ENCODE data around the gene IQSEC1.
A peak's percentile ranks its signal among the peaks of the same experiment; 100 is the strongest.

DNA sequence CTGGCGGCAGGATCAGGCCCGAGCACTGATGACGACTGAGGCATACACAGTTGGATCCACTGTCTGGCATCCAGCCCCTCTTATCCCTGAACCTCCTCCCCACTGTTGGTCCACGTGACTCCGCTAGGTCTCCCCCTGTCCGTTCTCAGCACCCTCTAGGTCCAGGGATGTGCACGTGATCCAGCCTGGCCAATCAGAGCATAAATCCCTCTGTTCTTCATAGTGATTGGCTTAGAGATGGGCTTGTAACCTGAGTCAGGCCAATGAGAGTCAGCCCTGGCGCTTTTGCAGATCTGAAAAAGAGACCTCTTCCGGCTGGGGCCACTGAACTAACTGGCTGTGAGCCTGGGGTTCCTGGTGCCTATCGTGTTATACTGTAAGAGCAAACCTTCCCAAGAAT lies 20.5 kb upstream of the IQSEC1 start:
- TF ChIP-seq, protein P1, sequence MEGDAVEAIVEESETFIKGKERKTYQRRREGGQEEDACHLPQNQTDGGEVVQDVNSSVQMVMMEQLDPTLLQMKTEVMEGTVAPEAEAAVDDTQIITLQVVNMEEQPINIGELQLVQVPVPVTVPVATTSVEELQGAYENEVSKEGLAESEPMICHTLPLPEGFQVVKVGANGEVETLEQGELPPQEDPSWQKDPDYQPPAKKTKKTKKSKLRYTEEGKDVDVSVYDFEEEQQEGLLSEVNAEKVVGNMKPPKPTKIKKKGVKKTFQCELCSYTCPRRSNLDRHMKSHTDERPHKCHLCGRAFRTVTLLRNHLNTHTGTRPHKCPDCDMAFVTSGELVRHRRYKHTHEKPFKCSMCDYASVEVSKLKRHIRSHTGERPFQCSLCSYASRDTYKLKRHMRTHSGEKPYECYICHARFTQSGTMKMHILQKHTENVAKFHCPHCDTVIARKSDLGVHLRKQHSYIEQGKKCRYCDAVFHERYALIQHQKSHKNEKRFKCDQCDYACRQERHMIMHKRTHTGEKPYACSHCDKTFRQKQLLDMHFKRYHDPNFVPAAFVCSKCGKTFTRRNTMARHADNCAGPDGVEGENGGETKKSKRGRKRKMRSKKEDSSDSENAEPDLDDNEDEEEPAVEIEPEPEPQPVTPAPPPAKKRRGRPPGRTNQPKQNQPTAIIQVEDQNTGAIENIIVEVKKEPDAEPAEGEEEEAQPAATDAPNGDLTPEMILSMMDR (conservative IDR thresholded peaks at IDR 0.05; ENCODE audit: low read depth in 2 of 2), result peak in 1 of 2 experiments; percentile 42; a peak in 2 of 4 replicates
- TF ChIP-seq NANOG (IDR thresholded peaks at IDR 0.05; ENCODE audit: borderline replicate concordance), result no peak
- TF ChIP-seq EZH2phosphoT487 (IDR thresholded peaks at IDR 0.05; ENCODE audit: unreplicated experiment), result no peak
- TF ChIP-seq, protein P2, sequence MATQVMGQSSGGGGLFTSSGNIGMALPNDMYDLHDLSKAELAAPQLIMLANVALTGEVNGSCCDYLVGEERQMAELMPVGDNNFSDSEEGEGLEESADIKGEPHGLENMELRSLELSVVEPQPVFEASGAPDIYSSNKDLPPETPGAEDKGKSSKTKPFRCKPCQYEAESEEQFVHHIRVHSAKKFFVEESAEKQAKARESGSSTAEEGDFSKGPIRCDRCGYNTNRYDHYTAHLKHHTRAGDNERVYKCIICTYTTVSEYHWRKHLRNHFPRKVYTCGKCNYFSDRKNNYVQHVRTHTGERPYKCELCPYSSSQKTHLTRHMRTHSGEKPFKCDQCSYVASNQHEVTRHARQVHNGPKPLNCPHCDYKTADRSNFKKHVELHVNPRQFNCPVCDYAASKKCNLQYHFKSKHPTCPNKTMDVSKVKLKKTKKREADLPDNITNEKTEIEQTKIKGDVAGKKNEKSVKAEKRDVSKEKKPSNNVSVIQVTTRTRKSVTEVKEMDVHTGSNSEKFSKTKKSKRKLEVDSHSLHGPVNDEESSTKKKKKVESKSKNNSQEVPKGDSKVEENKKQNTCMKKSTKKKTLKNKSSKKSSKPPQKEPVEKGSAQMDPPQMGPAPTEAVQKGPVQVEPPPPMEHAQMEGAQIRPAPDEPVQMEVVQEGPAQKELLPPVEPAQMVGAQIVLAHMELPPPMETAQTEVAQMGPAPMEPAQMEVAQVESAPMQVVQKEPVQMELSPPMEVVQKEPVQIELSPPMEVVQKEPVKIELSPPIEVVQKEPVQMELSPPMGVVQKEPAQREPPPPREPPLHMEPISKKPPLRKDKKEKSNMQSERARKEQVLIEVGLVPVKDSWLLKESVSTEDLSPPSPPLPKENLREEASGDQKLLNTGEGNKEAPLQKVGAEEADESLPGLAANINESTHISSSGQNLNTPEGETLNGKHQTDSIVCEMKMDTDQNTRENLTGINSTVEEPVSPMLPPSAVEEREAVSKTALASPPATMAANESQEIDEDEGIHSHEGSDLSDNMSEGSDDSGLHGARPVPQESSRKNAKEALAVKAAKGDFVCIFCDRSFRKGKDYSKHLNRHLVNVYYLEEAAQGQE (IDR thresholded peaks at IDR 0.05; ENCODE audit: unreplicated experiment), result no peak
